Measurements from ENCODE around the gene POLR2E. TPM values are rescaled to one million over a fixed set of nuclear protein-coding genes. Genes with fewer than 3 reads are reported as not detected.

The POLR2E gene
- polyA plus RNA-seq, 1 donor from 2014 or later: 172 TPM

GRCh38 chr19:1087813-1088415 lies 7.3 kb downstream of the POLR2E start:
- Histone ChIP-seq H3K4me3 (ENCODE audit: low read length) (no peak overlapping the region), H3K79me2 (replicated peaks; ENCODE audit: insufficient read depth, low read length) (no peaks in the 10 kb centered on the region), H3K9me3 (ENCODE audit: low read length) (no peaks in the 10 kb centered on the region), H3K9me2 (ENCODE audit: insufficient read depth, low read length) (no peaks in the 10 kb centered on the region), H4K20me1 (ENCODE audit: insufficient read depth) (no peaks in the 10 kb centered on the region), H2AFZ (ENCODE audit: low read depth, low read length) (no peak overlapping the region), H3K27ac (ENCODE audit: low read length) (no peak overlapping the region), H3K27me3 (ENCODE audit: insufficient read depth, low read depth, low read length) (no peaks in the 10 kb centered on the region), H3F3A (ENCODE audit: insufficient read depth, low read length, poor library complexity, severe bottlenecking) (no peaks in the 10 kb centered on the region), H3K4me2 (ENCODE audit: low read length) (no peak overlapping the region), H3K36me3 (ENCODE audit: insufficient read depth, low read length) (no peaks in the 10 kb centered on the region), H3K9ac (ENCODE audit: low read length) (no peak overlapping the region)
- no peak for TF ChIP-seq RAD21 (conservative IDR thresholded peaks at IDR 0.05)
- no peak for TF ChIP-seq EP300 (conservative IDR thresholded peaks at IDR 0.05; ENCODE audit: poor library complexity, severe bottlenecking)
- TF ChIP-seq POLR2AphosphoS5 (IDR thresholded peaks at IDR 0.05): no peak
- no peak for TF ChIP-seq TAF1 (IDR thresholded peaks at IDR 0.05; ENCODE audit: low read depth)
- TF ChIP-seq CTCF (IDR thresholded peaks at IDR 0.05; ENCODE audit: poor library complexity, severe bottlenecking): no peak
- no peak for TF ChIP-seq EZH2 (IDR thresholded peaks at IDR 0.05; ENCODE audit: borderline replicate concordance, insufficient read depth, low read length, poor library complexity, severe bottlenecking)
- TF ChIP-seq REST (IDR thresholded peaks at IDR 0.05; ENCODE audit: borderline replicate concordance): no peak
- TF ChIP-seq MXI1 (conservative IDR thresholded peaks at IDR 0.05; ENCODE audit: poor library complexity, severe bottlenecking): no peak
- TF ChIP-seq SMC3 (conservative IDR thresholded peaks at IDR 0.05; ENCODE audit: poor library complexity): no peak

GRCh38 chr19:1086613-1087012 lies 8.6 kb downstream of the POLR2E start:
- Histone ChIP-seq H3K9me3 (ENCODE audit: low read length) (no peaks in the 10 kb centered on the region), H4K20me1 (ENCODE audit: insufficient read depth) (no peaks in the 10 kb centered on the region), H3K4me3 (ENCODE audit: low read length) (no peak overlapping the region), H3F3A (ENCODE audit: insufficient read depth, low read length, poor library complexity, severe bottlenecking) (no peaks in the 10 kb centered on the region), H3K9me2 (ENCODE audit: insufficient read depth, low read length) (no peaks in the 10 kb centered on the region), H3K4me2 (ENCODE audit: low read length) (no peak overlapping the region), H3K9ac (ENCODE audit: low read length) (no peak overlapping the region), H3K27ac (ENCODE audit: low read length) (no peak overlapping the region), H3K79me2 (replicated peaks; ENCODE audit: insufficient read depth, low read length) (no peaks in the 10 kb centered on the region), H2AFZ (ENCODE audit: low read depth, low read length) (no peak overlapping the region), H3K27me3 (ENCODE audit: insufficient read depth, low read depth, low read length) (no peaks in the 10 kb centered on the region), H3K36me3 (ENCODE audit: insufficient read depth, low read length) (no peaks in the 10 kb centered on the region)
- TF ChIP-seq SMC3 (conservative IDR thresholded peaks at IDR 0.05; ENCODE audit: poor library complexity) (no peak), CTCF (IDR thresholded peaks at IDR 0.05; ENCODE audit: poor library complexity, severe bottlenecking) (no peak), RAD21 (conservative IDR thresholded peaks at IDR 0.05) (no peak), EZH2 (IDR thresholded peaks at IDR 0.05; ENCODE audit: borderline replicate concordance, insufficient read depth, low read length, poor library complexity, severe bottlenecking) (no peak), REST (IDR thresholded peaks at IDR 0.05; ENCODE audit: borderline replicate concordance) (no peak), MXI1 (conservative IDR thresholded peaks at IDR 0.05; ENCODE audit: poor library complexity, severe bottlenecking) (no peak), EP300 (conservative IDR thresholded peaks at IDR 0.05; ENCODE audit: poor library complexity, severe bottlenecking) (no peak), POLR2AphosphoS5 (IDR thresholded peaks at IDR 0.05) (no peak), TAF1 (IDR thresholded peaks at IDR 0.05; ENCODE audit: low read depth) (no peak)
